Measurements from ENCODE around the gene MAGEB2.
"Not testable (repeated sequence)": the region's sequence is repeated elsewhere in the genome, so short reads cannot be mapped to it uniquely, and the experiment has no call there.

The MAGEB2 gene, protein sequence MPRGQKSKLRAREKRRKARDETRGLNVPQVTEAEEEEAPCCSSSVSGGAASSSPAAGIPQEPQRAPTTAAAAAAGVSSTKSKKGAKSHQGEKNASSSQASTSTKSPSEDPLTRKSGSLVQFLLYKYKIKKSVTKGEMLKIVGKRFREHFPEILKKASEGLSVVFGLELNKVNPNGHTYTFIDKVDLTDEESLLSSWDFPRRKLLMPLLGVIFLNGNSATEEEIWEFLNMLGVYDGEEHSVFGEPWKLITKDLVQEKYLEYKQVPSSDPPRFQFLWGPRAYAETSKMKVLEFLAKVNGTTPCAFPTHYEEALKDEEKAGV

DNA sequence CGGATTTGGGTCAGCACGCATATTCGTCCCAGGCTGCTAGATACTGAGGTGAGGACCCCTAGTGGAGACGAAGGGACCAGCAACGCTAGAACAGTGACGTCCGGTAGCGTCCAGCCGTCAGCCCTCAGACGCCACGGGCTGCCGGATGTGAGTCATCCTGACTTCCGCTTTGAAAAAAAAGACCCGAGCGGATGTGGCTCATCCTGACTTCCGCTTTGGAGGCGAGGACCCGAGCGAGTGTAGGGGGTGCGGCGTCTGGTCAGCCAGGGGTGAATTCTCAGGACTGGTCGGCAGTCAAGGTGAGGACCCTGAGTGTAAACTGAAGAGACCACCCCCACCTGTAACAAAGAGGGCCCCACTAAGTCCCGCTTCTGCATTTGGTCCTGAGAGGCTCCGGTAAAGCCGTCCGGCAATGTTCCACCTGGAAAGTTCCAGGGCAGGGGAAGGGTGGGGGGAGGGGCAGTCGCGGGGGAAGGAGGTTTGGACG, at the start of gene MAGEB2:
TSS of gene MAGEB2 (plus strand) at position 207 of the 487 bp plus-strand sequence. CDS start 3,018 bp downstream, outside the sequence.
- DNase-seq (ENCODE audit: low read depth in 2 of 3, low spot score in 2 of 3) = no peak

DNA sequence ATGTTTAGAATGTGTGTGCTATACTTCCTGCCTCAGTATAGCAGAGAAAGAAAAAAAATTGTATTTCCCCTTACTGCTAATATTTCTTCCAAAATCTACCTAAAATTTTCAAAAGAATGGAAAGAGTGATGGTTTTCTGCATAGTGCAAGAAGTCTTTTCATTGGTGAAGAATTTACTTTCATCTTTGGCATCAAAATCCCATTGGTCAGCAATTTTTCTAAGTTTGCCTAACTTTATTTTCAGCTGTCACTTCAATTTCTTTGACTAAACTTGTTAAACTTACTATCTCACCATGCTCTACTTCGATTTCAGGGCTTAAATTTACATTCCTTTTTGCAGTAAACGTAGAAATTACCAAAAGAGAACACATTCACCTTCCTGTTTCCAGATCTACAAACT, 44.5 kb upstream of the MAGEB2 start:
- no peak for DNase-seq (ENCODE audit: low read depth in 2 of 3, low spot score in 2 of 3)

DNA sequence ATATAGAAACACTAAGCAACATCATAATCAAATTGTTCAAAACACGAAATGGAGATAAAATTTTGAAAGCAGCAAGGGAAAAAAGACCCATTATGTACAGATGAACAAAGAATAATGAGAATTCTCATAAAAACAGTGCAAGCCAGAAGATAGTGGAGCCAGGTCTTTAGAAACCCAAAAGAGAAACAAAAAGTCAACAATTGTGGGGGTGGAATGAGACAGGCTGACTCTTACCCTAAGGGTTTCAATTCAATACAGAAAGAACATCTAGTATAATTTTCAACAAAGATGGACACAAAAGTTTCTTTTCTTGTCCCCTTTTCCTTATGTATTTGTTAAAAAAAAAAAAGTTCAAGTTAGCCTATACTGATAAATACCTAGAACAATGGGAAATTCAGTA, 34.0 kb upstream of the MAGEB2 start:
- DNase-seq (ENCODE audit: low read depth in 2 of 3, low spot score in 2 of 3) = no peak

DNA sequence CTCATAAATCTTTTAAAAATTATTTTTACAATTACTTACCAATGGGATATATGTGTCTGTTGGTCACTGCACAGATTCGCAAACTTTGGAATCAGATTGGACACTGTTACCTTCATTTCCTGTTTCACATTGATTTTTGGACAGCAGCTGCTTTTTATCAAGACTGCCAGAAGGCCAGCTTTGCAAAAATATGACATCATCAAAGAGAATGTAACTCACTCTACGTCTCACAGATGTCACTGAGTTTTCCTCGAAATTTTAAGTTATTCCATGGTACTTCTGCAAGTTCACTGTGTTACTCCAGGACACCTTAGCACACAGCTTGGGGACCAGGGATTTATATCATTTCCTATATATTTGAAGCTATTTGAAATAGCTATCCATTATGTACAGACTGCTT, 31.8 kb upstream of the MAGEB2 start:
- DNase-seq (ENCODE audit: low read depth in 2 of 3, low spot score in 2 of 3) = no peak

DNA sequence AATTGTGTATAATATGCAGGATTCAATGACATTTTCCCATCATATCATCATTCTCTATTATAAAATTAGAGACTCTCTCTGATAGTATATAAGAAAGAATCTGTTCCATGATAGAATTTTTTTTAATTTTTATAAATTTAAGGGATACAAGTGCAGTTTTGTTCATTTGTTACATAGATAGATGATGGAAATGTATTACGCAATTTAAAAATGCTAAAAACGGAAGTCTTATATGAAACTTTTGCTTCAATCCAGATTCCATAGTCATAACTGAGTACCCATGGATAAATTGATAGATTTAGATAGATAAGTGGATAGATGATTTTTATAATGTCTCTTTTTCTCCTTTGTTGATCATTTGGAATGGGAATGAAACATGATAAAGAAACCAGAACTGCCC, 24.9 kb upstream of the MAGEB2 start:
- DNase-seq (ENCODE audit: low read depth in 2 of 3, low spot score in 2 of 3) = no peak

DNA sequence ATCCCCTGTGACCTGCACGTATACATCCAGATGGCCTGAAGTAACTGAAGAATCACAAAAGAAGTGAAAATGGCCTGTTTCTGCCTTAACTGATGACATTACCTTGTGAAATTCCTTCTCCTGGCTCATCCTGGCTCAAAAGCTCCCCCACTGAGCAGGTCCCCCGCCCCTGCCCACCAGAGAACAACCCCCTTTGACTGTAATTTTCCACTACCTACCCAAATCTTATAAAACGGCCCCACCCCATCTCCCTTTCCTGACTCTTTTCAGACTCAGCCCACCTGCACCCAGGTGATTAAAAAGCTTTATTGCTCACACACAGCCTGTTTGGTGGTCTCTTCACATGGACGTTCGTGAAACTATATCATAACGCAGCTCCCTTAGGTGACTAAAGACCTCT, 21.5 kb upstream of the MAGEB2 start:
- not testable (repeated sequence) for DNase-seq (ENCODE audit: low read depth in 2 of 3, low spot score in 2 of 3)

DNA sequence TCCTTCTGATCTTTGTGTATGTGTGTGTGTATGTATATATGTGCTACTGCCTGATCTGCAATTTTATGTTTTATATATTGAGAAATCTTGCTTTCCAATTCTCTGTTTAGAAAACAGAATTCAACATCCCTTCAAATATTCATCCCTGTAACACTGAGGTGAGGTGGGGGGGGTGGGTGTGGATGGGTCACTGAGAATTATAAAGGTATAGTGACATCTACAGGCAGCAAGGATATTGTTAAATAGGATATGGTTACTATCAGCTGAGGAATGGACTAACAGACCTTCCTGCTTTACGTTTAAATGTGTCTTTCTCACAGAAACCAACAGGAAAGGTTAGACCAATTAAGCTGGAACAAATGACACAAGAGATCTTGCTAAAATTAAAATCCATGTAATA, 19.0 kb upstream of the MAGEB2 start:
- DNase-seq (ENCODE audit: low read depth in 2 of 3, low spot score in 2 of 3) = no peak

DNA sequence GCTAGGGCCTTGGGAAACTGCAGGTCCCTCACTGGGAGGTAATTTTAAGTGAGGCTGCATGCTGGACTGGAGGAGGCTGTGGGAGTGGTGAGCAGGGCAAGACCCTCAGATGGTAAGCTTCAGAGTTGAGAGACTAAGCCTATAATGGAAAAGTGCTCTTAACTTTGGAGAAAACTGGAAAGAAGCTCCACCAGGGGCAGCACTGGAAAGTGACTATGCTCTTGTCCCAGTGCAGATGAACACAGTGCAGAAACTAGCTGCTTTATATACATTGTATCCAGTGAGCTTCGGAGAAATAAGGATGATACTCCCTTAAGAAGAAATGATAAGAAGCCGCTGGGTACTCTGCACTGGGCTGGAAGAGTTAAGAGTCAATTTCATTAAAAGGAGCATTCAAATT, 3.2 kb upstream of the MAGEB2 start:
- no peak for DNase-seq (ENCODE audit: low read depth in 2 of 3, low spot score in 2 of 3)

DNA sequence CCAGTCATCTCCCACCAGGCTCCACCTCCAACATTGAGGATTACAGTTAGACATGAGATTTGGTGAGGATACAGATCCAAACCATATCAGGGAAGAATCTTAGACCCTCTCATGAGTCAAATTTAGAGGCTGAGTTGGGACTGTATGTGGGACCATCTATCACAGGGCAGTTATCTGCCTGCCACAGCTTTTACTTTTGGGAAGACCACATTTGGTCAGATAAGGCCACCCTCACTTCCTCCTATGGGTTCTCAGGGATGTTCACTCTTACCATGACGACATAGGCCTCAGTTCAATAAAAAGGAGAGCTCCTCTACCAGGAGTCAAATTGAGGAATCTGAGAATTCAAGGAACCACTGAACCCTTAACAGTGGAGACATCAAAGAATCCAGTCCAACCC, 2.1 kb downstream of the MAGEB2 start:
- no peak for DNase-seq (ENCODE audit: low read depth in 2 of 3, low spot score in 2 of 3)

DNA sequence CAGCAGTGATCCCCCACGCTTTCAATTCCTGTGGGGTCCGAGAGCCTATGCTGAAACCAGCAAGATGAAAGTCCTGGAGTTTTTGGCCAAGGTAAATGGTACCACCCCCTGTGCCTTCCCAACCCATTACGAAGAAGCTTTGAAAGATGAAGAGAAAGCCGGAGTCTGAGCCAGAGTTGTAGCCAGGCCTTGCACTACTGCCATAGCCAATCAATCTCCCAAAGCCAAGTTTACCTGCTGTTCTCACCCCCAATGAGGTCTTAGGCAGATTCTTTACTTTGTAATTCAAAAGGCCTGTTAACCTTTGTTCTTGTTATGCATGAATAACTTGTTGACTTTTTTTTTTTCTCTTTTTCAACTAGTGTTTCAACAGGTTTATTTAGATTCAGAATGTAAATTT, 4.0 kb downstream of the MAGEB2 start:
- DNase-seq (ENCODE audit: low read depth in 2 of 3, low spot score in 2 of 3) = no peak

DNA sequence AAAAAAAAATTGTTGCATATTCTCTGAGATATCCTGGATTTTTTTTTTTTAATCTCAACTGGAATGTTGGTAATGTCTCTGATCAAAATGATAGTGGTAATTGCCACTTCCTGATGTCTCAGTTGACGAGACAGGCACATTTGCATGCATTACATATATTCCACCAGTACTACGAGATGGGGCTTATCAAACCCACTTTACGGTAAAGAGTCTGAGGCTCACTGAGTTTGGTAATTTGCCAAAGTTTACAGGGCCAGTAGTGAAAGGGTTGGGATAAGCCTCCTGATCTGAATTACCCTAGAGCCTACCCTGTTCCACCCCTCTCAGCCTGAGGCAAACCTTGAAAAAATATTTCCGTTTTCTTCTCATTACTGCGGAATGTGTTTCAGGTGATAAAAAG, 5.3 kb downstream of the MAGEB2 start:
- DNase-seq (ENCODE audit: low read depth in 2 of 3, low spot score in 2 of 3) = no peak

DNA sequence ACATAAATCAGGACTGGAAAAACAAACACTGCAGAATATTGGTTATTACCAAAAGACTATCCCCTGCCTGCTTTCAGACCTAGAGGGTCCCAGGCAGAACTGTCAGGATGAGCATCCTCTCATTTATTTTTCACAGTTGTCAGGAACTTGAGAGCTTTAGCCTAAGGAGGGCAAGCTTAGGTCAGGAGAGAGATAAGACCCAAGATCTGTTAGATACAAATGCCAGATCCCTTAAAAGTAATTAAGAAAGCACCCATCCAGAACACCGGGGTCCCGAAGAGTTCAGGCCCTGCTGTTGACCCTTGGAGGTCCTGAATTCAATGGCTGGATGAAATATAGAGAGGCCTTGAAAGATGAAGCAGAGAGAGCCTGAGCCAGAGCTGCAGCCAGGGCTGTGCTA, 9.2 kb downstream of the MAGEB2 start:
- no peak for DNase-seq (ENCODE audit: low read depth in 2 of 3, low spot score in 2 of 3)

DNA sequence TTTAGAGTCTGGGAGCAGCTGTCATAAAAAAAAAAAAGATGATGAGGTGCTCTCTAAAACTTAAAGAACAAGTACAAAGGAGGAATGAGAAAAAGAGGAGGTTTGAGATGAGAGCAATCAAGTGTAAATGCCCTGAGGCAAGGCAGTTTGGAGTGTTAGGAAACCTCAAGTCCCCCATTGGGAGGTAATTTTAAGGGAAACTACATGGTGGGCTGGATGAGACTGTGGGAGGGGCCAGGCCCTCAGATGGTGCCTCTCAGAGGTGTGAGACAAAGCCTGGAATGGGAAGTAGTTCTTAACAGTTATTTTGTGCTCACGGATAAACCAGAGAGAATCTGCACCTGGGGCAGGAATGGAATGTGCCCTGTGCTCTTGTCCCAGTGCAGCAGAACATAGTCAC, 13.2 kb downstream of the MAGEB2 start:
- no peak for DNase-seq (ENCODE audit: low read depth in 2 of 3, low spot score in 2 of 3)

DNA sequence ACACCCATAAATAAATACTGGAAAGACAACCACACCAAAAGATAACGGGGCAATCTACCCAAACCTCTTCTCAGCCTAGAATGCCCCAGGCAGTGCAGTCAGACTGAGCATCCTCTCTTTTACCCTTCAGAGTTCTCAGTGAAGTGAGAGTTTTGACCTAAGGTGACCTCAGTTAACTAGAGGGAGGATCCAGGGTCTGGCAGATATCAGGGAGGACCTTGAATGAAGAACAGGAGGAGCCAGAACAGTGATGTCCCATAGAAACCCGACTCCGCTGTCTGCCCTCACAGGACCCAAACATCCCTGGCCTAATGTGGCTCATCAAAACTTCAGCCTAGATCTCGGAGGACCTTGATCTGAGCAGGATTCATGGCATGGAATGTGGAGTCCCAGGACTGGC, 15.0 kb downstream of the MAGEB2 start, which contains the start of gene MAGEB3:
TSS of gene MAGEB3 (plus strand) at position 263 of the 400 bp plus-strand sequence. CDS start 5,268 bp downstream, outside the sequence.
- DNase-seq (ENCODE audit: low read depth in 2 of 3, low spot score in 2 of 3) = no peak

DNA sequence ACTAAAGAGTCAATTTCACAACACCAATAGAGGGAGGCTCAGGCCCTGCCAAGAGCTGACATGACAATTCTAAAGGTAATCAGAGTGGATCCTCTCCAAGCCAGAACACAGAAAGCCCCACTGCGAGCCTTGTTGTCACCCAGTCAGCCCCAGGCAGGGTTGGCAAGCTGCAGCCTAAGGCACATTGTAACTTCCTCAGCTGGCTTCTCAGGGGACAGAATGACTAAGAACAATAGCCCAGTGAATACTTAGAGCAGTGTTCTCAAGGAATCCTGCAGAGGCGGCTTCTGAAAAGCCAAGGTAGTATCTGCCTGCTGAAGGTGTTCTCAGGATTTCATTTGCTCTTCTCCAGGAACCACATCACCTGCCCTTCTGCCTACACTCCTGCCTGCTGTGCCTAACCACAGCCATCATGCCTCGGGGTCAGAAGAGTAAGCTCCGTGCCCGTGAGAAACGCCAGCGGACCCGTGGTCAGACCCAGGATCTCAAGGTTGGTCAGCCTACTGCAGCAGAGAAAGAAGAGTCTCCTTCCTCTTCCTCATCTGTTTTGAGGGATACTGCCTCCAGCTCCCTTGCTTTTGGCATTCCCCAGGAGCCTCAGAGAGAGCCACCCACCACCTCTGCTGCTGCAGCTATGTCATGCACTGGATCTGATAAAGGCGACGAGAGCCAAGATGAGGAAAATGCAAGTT, 26.5 kb downstream of the MAGEB2 start, which contains the start of gene MAGEB4:
TSS of gene MAGEB4 (plus strand) at position 277 of the 692 bp plus-strand sequence. CDS start at position 413, 136 bp downstream.
- no peak for DNase-seq (ENCODE audit: low read depth in 2 of 3, low spot score in 2 of 3)

DNA sequence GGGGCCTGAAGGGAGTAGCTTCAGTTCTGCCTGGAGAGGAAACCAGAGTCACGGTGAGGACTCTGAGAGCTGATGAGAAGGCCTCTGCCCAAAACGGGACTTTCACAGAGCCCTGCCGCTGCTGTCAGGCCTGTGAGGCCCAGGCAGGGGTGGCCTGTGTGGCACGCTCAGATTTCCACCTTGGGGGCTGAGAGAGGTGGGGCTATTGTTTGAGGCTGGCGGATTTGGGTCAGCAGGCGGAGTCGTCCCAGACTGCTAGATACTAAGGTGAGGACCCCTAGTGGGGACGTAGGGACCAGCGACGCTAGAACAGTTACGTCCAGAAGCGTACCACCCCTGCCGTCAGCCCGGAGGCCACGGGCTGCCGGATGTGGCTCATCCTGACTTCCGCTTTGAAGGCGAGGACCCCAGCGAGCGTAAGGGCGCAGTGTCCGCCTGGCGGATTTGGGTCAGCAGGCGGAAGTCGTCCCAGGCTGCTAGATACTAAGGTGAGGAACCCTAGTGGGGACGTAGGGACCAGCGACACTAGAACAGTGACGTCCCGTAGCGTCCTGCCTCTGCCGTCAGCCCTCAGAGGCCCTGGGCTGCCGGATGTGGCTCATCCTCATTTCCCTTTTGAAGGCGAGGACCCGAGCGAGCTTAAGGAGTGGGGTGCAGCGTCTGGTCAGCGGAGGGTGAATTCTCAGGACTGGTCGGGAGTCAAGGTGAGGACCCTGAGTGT, 31.6 kb downstream of the MAGEB2 start, which contains the start of gene MAGEB1:
TSS of gene MAGEB1 (plus strand) at position 378 of the 721 bp plus-strand sequence. CDS start 3,348 bp downstream, outside the sequence.
- DNase-seq (ENCODE audit: low read depth in 2 of 3, low spot score in 2 of 3) = no peak

DNA sequence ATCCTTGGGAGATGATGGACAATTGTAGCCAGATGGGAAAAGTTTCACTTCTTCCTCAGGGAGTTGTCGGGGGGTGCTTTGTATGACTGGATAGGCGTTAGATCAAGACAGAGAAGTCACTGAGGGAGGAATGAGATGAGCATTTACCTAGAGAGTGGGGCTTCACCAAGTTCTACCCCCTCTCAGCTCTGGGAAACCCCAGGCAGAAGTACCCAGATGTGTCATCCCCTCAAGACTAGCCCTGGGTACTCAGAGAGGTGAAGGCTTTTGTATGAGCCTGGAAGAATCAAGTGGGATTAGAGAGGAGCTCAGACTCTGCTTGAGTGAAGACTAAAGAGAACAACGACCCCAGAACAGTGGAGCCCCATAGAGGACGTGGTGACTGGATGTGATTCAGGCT, 33.5 kb downstream of the MAGEB2 start:
- DNase-seq (ENCODE audit: low read depth in 2 of 3, low spot score in 2 of 3) = no peak

DNA sequence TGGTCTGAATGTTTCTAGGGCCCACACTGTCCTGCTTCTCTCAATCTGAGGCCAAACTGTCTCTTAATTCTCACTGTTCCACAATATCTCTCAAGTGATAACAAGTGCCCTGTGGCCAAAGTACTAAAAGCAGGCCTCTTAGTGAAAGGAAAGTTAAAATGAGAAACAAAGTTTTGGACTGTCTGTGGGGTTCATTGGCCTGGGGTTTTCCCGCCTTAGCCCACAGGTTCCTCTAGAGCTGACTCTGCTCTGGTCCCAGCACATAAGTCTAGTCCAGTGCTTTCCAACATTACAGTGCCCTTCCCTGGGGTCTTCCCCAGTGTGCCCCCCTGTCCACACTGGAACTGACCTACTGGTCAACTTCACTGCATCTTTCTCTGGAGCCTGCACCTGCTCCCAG, 37.9 kb downstream of the MAGEB2 start:
- DNase-seq (ENCODE audit: low read depth in 2 of 3, low spot score in 2 of 3) = no peak

DNA sequence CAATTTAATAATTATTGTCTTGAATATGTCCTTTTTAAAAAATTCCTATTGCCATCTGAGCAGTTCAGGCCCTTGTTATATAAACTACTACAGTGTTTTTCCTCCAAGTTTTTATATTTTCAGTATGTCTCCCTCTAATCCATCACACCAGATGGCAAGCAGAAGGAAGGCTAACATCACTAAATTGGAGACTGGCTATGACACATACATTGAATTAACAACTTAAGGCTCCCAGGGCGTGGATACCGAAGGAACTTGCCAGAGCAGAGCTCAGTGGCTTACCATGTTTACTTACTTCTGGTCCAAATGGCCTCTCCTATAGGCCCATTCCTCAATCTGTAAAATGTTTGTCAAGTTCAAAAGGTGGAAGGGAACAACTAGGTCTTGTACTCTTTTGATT, 44.6 kb downstream of the MAGEB2 start:
- DNase-seq (ENCODE audit: low read depth in 2 of 3, low spot score in 2 of 3) = no peak

DNA sequence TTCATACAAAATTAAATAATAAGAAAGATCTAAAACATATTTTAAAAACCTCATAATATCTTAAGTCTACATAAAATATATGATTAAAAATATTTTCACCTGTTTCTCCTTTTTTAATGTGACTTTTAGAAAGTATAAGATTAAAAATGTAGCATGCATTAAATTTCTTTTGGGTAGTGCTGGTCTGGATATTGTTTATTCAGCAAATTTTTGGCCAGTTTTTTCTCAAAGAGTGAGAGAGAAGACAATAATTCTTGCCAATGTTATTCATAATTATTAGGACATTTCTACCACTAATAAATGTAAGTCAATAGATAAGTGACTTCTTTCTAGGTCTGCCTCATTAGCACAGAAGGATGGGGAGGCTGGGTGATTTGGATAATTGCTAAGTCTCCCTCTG, 45.6 kb downstream of the MAGEB2 start:
- no peak for DNase-seq (ENCODE audit: low read depth in 2 of 3, low spot score in 2 of 3)

DNA sequence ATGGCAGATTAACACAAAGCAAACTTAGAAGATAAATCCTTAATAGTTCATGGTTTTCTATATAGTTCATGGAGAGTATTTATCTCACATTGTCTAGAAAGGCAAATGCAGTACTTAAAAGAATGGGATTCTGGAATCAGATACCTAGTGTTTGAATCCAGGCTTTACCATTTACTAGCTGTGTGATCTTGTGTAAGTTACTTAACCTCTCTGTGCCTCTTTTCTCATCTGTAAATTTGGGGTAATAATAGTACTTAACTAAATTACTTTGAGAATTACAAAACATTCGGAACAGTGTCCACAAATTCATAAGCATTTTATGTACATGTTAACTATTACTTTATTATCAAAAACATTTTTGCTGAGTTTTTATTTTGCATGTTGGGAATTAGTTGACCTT, 47.4 kb downstream of the MAGEB2 start:
- DNase-seq (ENCODE audit: low read depth in 2 of 3, low spot score in 2 of 3) = no peak
